ENCODE results near the gene GREB1L. TPM values are rescaled to one million over a fixed set of nuclear protein-coding genes. Genes with fewer than 3 reads are reported as not detected.

Gene GREB1L
- total RNA-seq, result 1.1 and 1.8 TPM in 2 replicates

DNA sequence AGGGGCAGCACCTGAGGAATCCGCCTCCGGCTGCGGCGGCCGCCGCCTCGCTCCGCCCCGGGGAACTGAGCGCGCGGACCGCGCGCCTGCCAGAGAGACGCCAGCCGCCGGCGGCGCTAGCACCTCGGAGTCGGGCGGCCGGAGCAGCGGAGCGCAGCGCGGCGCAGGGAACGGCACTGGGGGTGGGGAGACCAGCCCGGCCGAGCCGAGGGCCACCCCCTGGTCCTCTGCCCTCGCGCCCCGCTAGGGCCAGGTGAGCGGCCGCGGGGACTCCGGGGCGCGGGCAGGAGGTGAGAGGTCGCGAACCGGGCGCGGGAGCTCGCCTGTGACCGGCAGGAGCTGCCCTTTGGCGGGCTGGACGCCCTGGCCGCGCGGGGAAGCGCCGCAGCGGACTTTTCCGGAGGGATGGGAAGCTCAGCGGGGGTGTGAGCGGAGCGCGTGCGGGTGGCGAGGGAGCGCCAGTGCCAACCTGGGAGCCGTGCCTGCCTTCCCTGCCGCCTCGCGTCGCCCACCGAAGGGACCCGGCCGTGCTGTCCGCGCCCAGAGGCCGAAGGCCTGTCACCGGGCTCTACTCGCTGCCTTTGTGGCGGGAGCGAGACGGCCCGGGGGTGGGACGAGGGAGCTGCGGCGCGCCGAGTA, at the start of gene GREB1L:
TSS of gene GREB1L (plus strand) at position 92 of the 639 bp plus-strand sequence. CDS start 141,287 bp downstream, outside the sequence.

Small RNA genes within 50 kb of the gene (small RNA-seq; reads per million reads assigned to genes)
- not detected for gene RF00603

Other genes with a start within 250 kb of the GREB1L start
- gene ROCK1, start 130.4 kb upstream of the GREB1L start, total RNA-seq, result 33.1 and 47.9 TPM in 2 replicates